ENCODE measurements around the gene PFKFB3.

GRCh38 chr10:6178581-6178980 is 24.2 kb upstream of the PFKFB3 start:
- TF ChIP-seq CTCF (IDR thresholded peaks at IDR 0.05) = no peak
- no peak for TF ChIP-seq POLR2A (IDR thresholded peaks at IDR 0.05)
